Mesodermal cell (in vitro differentiated cells): ENCODE results near the gene GP9.
"Not testable (repeated sequence)": the region's sequence is repeated elsewhere in the genome, so short reads cannot be mapped to it uniquely, and the experiment has no call there.

ENCODE experiments used
- H3K27ac ChIP-seq: 2 replicates; pipeline ENCODE4 v1.7.0; 2013; ENCODE audit warnings: mild to moderate bottlenecking, low read depth, low read length, moderate library complexity; ENCODE audit not compliant: severe bottlenecking
- H3K36me3 ChIP-seq: 2 replicates; pipeline ENCODE4 v1.7.1; 2013; ENCODE audit warnings: mild to moderate bottlenecking, low read length, moderate library complexity; ENCODE audit not compliant: control insufficient read depth, insufficient read depth
- H3K4me1 ChIP-seq: one replicate; pipeline ENCODE4 v1.7.1; 2013; ENCODE audit warnings: mild to moderate bottlenecking, low read length; ENCODE audit not compliant: insufficient read depth, control insufficient read depth, poor library complexity, severe bottlenecking
- H3K4me3 ChIP-seq: 2 replicates; pipeline ENCODE4 v1.7.0; 2013; ENCODE audit warnings: low read length, control low read depth, mild to moderate bottlenecking; ENCODE audit not compliant: insufficient read depth, poor library complexity, severe bottlenecking; ENCODE audit errors: extremely low read depth
- H3K9me3 ChIP-seq: 2 replicates; pipeline ENCODE4 v1.7.1; 2013; ENCODE audit warnings: mild to moderate bottlenecking, low read length, moderate library complexity; ENCODE audit not compliant: control insufficient read depth
- WGBS, 2 experiments: methylation state at CpG; one replicate each; pipeline ENCODE4 v1.1.5; 2013; ENCODE audit warnings: missing lambda C conversion rate in 2 of 2; ENCODE audit not compliant: insufficient coverage in 2 of 2; 5-methylcytosine and 5-hydroxymethylcytosine counted together

The GP9 gene

DNA sequence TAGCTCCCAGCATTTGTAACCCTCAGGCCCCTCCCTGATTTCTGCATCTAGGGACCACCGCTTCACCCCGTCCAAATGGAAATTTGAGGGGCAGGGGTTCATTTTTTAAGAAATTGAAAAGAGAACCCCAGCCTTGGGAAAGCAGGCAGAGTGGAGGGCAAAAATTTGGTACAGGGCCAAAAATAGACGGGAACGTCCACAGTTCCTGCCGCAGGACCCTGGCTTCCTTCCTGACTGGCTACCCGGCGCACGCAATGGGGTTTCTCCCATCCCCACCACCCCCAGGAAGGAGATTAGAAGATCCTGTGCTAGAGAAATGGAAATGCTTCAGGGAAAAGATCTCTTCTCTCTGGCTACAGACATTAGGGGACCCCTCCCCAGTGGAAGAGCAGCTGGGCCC, 20.9 kb downstream of the GP9 start:
- Histone ChIP-seq H3K9me3 (no peaks in the 10 kb centered on the region), H3K36me3 (no peaks in the 10 kb centered on the region), H3K4me1 (no peaks in the 10 kb centered on the region), H3K4me3 (no peak overlapping the region), H3K27ac (no peak overlapping the region)
- WGBS, 2 experiments: 100% methylated on average over 2 of the region's 8 CpGs; no CpG with 5 or more reads in 1 of the 2 experiments

DNA sequence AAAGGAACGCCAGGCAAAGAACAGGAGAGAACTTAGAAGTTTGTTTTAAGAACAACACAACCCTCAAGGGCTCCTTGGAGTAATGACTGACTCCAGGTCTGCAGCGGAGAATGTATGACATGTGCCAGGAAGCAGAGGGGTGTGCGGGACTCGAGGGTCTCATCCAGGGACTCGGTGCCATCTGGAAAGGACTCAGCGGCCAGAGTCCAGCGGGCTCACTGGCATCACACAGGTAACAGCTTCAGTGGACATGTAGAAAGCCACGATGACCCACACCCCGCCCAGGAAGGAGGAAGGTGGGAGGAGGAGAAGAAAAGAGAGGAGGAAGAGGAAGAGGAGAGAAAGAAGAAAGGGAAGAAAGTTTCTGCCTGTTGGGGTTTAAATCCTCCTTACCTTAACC, 21.4 kb downstream of the GP9 start:
- Histone ChIP-seq H3K4me3 (no peak overlapping the region), H3K27ac (no peak overlapping the region), H3K4me1 (no peaks in the 10 kb centered on the region), H3K36me3 (no peaks in the 10 kb centered on the region), H3K9me3 (no peaks in the 10 kb centered on the region)
- 89 to 90% methylated on average over 4 to 6 of the region's 9 CpGs for WGBS, 2 experiments

- H3K36me3 ChIP-seq: no peaks in the 10 kb centered on the region
- WGBS, 2 experiments: 91 to 98% methylated on average over 4 to 5 of the region's 6 CpGs
Observed at GRCh38 chr3:129084501-129084900, 23.9 kb downstream of the GP9 start.

GRCh38 chr3:129085165-129085715, 24.7 kb downstream of the GP9 start:
- no peaks in the 10 kb centered on the region for H3K4me1 ChIP-seq
- no peak overlapping the region for H3K27ac ChIP-seq
- no peak overlapping the region for H3K4me3 ChIP-seq
- no peaks in the 10 kb centered on the region for H3K9me3 ChIP-seq
- 94 to 100% methylated on average over 7 to 12 of the region's 12 CpGs for WGBS, 2 experiments
- no peaks in the 10 kb centered on the region for H3K36me3 ChIP-seq

More at GRCh38 chr3:129084501-129084900, 23.9 kb downstream of the GP9 start:
- no peaks in the 10 kb centered on the region for H3K4me1 ChIP-seq
- H3K27ac ChIP-seq: no peak overlapping the region
- H3K4me3 ChIP-seq: no peak overlapping the region
- H3K9me3 ChIP-seq: no peaks in the 10 kb centered on the region

GRCh38 chr3:129085818-129086217, 25.2 kb downstream of the GP9 start:
- H3K4me1 ChIP-seq: no peaks in the 10 kb centered on the region
- no peaks in the 10 kb centered on the region for H3K9me3 ChIP-seq
- H3K27ac ChIP-seq: no peak overlapping the region
- 85 to 90% methylated on average over 3 to 4 of the region's 4 CpGs for WGBS, 2 experiments
- H3K36me3 ChIP-seq: no peaks in the 10 kb centered on the region
- H3K4me3 ChIP-seq: no peak overlapping the region

GRCh38 chr3:129087138-129087702, 26.6 kb downstream of the GP9 start:
- H3K27ac ChIP-seq: no peak overlapping the region
- H3K4me1 ChIP-seq: no peaks in the 10 kb centered on the region
- H3K4me3 ChIP-seq: no peak overlapping the region
- H3K9me3 ChIP-seq: no peaks in the 10 kb centered on the region
- H3K36me3 ChIP-seq: peaks cover 12% of the 10 kb centered on the region
- 93% methylated on average over 4 to 7 of the region's 8 CpGs for WGBS, 2 experiments

GRCh38 chr3:129087904-129088303, 27.3 kb downstream of the GP9 start:
- peaks cover 14% of the 10 kb centered on the region for H3K36me3 ChIP-seq
- no CpG with 5 or more reads among the region's 9 CpGs for WGBS, 2 experiments
- not testable (repeated sequence) for H3K9me3 ChIP-seq, H3K27ac ChIP-seq, H3K4me1 ChIP-seq, H3K4me3 ChIP-seq

GRCh38 chr3:129088312-129088711, 27.7 kb downstream of the GP9 start:
- not testable (repeated sequence) for H3K4me3 ChIP-seq, H3K27ac ChIP-seq
- no CpG with 5 or more reads among the region's 6 CpGs for whole genome bisulfite sequencing, 2 experiments

GRCh38 chr3:129095285-129095684, 34.7 kb downstream of the GP9 start:
- Histone ChIP-seq H3K4me3 (no peak overlapping the region), H3K9me3 (no peaks in the 10 kb centered on the region), H3K36me3 (peaks cover 41% of the 10 kb centered on the region), H3K27ac (no peak overlapping the region), H3K4me1 (no peaks in the 10 kb centered on the region)
- 100% methylated on average over 7 to 10 of the region's 10 CpGs for whole genome bisulfite sequencing, 2 experiments

More at GRCh38 chr3:129088312-129088711, 27.7 kb downstream of the GP9 start:
- H3K36me3 ChIP-seq: peaks cover 14% of the 10 kb centered on the region
- H3K4me1 ChIP-seq, H3K9me3 ChIP-seq: not testable (repeated sequence)

DNA sequence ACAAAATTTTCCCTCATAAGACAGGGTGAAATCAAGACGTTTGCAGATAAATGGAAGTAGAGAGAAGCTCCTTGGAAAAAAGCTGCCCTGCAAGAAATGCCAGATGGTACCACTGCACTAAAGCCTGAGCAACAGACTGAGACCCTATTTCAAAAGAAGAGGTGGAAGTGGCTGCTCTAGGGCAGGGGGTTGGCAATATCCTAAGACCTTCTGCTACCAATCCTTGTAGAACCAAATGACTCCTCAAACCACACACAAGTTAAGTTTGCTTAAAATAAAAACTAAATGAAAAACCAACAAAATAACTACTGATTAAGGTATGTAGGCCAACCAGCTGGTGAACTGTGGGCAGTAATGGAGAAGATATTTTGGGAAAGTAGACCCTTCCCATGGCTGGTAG, 39.7 kb downstream of the GP9 start:
- Histone ChIP-seq H3K36me3 (peaks cover 29% of the 10 kb centered on the region), H3K27ac (no peak overlapping the region), H3K9me3 (no peaks in the 10 kb centered on the region), H3K4me1 (no peaks in the 10 kb centered on the region), H3K4me3 (no peak overlapping the region)
- WGBS, 2 experiments: 100% methylated on average over 1 of the region's 1 CpG

DNA sequence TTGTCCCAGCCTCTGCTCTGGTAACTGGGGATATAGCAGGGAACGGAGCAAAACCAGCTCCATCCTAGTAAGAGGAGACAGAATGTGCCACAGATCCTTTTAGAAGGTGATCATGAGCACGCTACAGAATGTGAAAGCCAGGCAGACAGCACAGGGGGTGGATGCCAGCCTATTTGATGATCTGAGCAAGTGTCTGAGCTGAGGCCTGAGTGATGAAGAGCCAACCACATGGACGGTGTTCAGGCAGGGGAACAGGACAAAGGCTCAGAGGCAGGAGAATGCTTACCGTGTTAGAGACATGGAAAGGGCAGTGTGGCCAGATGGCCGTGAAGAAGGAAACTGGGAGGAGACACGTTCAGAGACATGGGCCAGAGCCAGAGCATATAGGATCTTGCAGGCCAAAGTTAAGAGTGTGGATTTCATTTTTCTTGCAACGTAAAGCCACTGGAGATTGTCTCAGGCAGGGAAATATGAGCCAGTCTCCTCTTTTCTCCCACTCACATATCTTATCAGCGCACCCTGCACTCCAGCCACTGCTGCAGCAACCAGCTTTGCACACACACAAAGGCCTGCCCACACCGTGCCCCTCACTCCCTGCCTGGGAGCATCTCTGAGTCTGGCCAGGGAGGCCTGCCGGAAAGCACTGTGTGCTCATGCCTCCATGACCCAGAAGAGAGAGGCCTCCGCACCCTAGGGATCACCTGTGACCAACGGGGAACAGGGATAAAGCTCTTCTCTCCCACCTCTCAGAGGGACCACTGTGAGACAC, 41.0 kb downstream of the GP9 start:
- WGBS, 2 experiments: 92 to 96% methylated on average over 11 of the region's 12 CpGs
- peaks cover 31% of the 10 kb centered on the region for H3K36me3 ChIP-seq

More for the DNA sequence above, 41.0 kb downstream of the GP9 start:
- Histone ChIP-seq H3K27ac (no peak overlapping the region), H3K9me3 (no peaks in the 10 kb centered on the region), H3K4me3 (no peak overlapping the region), H3K4me1 (no peaks in the 10 kb centered on the region)
